Hindlimb muscle (tissue), 1 donor: Measurements from ENCODE around the gene ARFGAP3. TPM values are rescaled to one million over a fixed set of nuclear protein-coding genes. Genes with fewer than 3 reads are reported as not detected.
A peak's percentile ranks its signal among the peaks of the same experiment; 100 is the strongest.
"Not testable (repeated sequence)": the region's sequence is repeated elsewhere in the genome, so short reads cannot be mapped to it uniquely, and the experiment has no call there.

Source experiments
- DNase-seq: peaks from one replicate; pipeline ENCODE4 v3.0.0-alpha.2; 2013
- polyA plus RNA-seq: library from polyadenylated mRNA; unstranded; fragments of 120-200 nt; gene quantifications from one replicate; pipeline ENCODE4 v1.2.1, GENCODE V29; 2013; ENCODE audit not compliant: insufficient read length

The ARFGAP3 gene
- polyA plus RNA-seq, 1 donor, result 34.3 TPM

- no peak for DNase-seq
Observed at GRCh38 chr22:42768385-42769035, 88.6 kb downstream of the ARFGAP3 start.

GRCh38 chr22:42766860-42767259 is 90.2 kb downstream of the ARFGAP3 start:
- no peak for DNase-seq

GRCh38 chr22:42764895-42765363 is 92.1 kb downstream of the ARFGAP3 start:
- no peak for DNase-seq

DNA sequence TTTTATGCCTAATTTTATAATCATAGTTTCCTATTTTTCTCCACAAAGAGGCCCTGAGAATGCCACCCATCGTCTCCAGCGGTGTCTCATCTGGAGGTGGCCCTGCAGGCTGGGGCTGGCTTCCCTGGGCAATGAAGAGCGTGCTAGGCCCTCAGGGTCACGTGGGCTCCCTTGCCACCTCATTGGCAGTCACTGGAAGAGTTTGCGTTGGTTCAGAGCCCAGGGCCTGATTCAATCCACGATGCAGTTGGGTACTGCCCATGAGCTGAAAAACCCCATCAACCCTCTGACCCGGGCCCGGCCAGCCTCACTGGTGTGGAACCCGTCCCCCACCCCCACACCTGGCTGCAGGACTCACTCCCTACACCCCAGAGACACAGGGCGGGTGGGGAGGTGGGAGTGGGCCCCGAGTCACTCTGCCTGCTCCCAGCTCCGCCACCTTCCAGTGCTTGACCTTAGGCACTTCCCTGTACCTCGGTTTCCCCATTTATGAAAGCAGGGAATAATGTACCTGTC is 93.0 kb downstream of the ARFGAP3 start:
- no peak for DNase-seq

GRCh38 chr22:42760806-42761565 is 96.1 kb downstream of the ARFGAP3 start:
- no peak for DNase-seq

- DNase-seq, result no peak
Observed at GRCh38 chr22:42758931-42759629, 98.0 kb downstream of the ARFGAP3 start.

- DNase-seq, result not testable (repeated sequence)
Observed at GRCh38 chr22:42755553-42755952, 101.5 kb downstream of the ARFGAP3 start.

GRCh38 chr22:42755121-42755520 is 102.0 kb downstream of the ARFGAP3 start:
- DNase-seq, result not testable (repeated sequence)

- DNase-seq, result no peak
Observed at GRCh38 chr22:42754658-42755057, 102.4 kb downstream of the ARFGAP3 start.

DNA sequence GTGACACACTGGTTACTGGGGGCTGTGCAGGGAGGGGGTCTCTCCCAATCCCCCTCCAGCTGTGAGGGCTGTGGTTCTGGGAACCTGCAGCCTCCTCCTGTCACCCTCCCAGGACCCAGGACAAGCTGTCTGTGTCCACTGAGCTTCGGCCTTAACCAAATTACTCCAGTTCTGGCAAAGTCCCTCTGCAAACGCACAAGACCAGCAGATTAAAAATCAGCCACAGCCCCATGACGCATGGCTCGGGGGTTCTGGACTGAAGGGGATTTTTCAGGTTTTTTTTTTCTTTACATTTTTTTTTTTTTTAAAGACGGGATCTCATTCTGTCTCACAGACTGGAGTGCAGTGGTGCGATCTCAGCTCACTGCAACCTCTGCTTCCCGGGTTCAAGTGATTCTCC is 104.2 kb downstream of the ARFGAP3 start:
- no peak for DNase-seq

DNA sequence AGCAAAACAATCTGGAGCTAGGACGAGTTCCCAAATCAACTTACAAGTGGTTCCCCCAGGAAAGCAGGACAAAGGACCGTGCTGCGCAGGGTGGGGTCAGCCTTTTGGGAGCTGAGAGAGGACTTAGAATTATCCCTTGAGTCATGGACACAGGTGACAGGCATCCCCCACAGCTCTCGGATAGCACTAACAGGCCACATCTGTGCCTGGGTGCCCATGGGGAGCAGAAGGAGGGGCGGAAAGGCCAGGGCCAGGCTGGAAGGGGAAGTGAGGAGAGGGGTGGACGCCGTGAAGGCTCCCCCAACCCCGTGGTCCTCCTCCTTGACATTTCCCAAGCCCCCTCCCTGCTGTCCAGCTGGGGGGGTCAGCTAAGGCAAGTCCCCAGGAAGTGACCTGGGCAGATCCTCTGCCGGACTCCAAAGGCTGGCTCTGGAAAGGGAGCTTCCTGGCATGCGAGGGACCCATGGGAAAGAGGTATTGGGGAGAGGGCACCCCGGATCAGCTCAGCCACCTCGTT is 104.8 kb downstream of the ARFGAP3 start:
- no peak for DNase-seq

DNA sequence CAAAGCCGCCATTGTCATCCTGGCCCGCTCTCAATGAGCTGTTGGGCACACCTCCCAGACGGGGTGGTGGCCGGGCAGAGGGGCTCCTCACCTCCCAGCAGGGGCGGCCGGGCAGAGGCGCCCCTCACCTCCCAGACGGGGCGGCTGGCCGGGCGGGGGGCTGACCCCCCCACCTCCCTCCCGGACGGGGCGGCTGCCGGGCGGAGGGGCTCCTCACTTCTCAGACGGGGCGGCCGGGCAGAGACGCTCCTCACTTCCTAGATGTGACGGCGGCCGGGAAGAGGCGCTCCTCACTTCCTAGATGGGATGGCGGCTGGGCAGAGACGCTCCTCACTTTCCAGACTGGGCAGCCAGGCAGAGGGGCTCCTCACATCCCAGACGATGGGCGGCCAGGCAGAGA is 106.7 kb downstream of the ARFGAP3 start:
- not testable (repeated sequence) for DNase-seq

DNA sequence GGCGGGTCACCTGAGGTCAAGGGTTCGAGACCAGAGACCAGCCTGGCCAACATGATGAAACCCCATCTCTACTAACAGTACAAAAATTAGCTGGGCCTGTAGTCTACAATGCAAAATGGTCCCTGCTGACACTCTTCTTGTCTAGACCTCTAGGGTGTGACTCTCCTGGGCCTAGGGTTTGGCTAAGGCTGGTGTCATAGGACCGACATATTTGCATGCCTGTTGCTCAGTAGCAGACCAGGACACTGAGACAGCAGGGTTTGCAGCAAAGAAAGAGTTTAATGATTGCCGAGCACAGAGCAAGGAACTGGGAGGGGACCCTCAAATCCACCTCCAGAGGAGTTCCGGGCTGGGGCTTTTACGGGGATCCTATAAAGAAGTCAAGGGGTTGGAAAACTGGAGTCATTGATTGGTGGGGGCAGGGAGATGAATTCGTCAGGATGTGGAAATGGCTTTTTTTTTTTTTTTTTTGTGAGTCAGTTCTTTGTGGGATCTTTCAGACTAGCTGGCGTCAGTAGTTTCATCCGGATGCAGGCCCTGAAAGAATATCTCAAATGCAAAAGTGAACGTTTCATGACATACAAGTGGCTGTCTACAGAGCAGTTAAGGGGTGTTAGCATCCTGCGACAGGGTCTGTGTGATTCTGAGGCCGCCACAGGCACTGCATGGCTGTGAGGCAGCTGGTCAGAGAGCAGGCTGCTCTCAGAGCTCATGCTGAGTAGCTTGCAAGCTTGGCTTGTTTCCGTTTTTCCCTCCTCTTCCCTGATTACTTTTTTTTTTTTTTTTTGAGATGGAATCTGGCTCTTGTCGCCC is 109.2 kb downstream of the ARFGAP3 start:
- DNase-seq, result peak; percentile 27

Other genes with a start within 250 kb of the ARFGAP3 start
- gene POLDIP3, start 242.4 kb downstream of the ARFGAP3 start, polyA plus RNA-seq, result 53.9 TPM
- gene ATP5MGL, start 216.7 kb downstream of the ARFGAP3 start, polyA plus RNA-seq, result not detected
- gene CYB5R3, start 207.9 kb downstream of the ARFGAP3 start, polyA plus RNA-seq, result 189 TPM
- gene A4GALT, start 136.4 kb downstream of the ARFGAP3 start, polyA plus RNA-seq, result 37.0 TPM
- 28.9 TPM for gene PACSIN2, start 157.9 kb upstream of the ARFGAP3 start, polyA plus RNA-seq
- gene TTLL1, start 232.1 kb upstream of the ARFGAP3 start, polyA plus RNA-seq, result 11.0 TPM